ENCODE results near the gene SCN10A.

The SCN10A gene

GRCh38 chr3:38816026-38816425, at the start of gene SCN10A:
Gene SCN10A, minus strand, starts transcription at chr3:38816217. Its CDS starts 22,207 bp downstream, at chr3:38794010.
- no peak for DNase-seq

DNA sequence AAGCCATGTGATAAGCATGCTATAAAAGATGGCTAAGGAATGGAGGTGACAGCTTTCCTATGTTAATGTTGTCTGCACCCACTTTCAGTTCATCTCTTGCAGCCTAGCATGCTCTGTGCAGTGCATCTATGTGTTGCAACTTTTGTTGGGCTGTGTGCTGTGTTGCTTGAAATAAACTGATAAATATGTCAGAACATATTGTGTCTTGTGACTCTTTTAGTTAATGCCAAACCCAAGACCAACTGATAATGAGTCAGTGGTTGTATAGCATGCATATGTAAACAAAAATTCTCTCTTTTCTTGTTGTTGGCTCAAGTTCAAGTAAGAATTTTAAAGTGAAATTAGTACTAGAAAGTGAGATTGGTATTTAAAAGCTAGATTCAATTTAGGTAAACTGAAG, 37.0 kb upstream of the SCN10A start:
- DNase-seq: no peak

GRCh38 chr3:38843898-38844297, 27.9 kb upstream of the SCN10A start:
- peak in 1 of 2 experiments; percentile 2 for DNase-seq

DNA sequence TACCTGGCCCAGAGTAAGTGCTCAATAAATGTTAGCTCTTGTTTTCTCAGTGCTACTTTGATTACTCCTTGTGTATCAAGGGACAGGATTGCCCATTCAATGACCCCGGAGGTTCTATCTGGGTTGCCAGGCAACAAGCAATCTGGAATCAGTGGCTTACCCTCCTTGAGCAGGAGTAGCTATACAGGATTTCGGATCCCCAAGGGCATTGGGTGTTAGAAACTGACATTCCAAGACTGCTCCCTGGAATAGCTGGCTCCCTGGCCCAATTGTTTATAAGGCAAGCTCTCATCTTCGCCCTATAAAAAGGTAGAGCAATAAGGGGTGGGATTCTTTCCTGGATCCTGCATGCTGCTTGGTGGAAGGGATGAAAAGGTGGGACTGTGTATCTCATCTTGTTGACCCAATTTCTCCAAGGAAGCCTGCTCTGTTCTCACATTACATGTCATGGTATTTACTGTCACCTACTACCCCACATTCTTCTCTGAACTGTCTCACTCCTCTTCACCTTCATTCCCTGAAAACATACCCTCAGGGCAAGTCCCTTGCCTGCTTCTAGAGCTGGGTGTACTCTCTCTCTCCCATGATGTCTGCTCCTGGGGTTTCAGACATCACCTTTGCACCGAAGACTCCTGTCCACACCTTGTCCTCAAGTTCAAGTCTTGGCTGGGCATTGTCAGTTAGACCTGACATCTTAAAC, 26.4 kb upstream of the SCN10A start:
- no peak for DNase-seq

DNA sequence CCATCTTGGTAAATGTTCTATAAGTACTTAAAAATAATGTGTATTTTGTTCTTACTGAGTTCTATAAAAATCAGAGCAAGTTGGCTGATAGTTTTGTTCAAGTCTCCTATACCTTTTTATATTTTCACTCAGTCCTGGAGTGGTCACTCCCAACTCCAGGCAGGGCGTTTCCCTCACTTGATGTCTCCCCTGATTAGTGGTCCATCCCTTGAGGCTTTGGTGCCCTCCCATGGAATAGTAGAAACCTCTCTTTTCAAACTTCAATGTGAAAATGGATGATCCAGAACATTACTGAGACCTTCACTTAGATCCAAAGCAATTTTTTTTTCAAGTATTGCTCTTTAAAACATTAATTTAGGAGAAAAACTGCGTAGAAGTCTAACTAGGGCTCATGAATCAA, 25.0 kb upstream of the SCN10A start:
- DNase-seq: no peak

DNA sequence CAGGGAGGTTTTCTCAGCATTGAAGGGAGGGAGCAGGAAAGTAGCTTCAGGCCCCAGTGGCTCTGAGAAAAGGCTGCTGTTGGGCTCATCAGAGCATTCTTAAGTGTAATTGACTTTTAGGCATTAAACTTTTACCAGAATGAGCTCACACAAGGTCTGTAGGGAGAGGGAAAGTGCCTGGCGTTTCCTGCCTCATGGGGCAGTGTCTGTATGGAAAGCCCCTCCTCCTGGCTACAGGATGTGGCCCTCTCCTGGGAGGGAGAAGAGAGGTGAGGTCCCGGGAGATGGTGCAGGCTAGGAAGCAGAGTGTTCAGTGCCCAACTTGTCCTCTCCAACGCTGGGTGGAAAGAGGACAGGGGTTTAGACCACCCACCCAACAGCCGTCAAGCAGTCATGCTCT, 21.3 kb upstream of the SCN10A start:
- no peak for DNase-seq

DNA sequence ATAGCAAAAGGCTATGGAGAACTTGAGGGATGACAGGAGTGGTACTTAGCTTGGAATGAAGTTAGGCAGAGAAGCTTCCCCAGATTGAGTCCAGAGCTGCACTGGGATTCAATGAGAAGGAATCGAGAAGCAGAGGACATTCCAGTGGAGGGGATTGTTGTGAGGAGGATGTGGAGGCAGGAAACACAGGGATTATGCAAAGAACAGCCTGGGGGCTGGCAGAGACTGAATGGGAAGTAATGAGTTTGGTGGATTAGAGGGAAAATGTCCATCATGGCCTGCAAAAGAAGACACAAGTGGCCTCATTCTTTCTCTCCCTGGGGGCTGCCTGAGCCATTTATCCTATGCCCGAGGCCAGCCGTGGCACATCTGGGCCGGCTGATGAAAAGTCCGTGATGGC, 20.5 kb upstream of the SCN10A start:
- DNase-seq: no peak

- no peak for DNase-seq
Measured at GRCh38 chr3:38835939-38836338, 19.9 kb upstream of the SCN10A start.

DNA sequence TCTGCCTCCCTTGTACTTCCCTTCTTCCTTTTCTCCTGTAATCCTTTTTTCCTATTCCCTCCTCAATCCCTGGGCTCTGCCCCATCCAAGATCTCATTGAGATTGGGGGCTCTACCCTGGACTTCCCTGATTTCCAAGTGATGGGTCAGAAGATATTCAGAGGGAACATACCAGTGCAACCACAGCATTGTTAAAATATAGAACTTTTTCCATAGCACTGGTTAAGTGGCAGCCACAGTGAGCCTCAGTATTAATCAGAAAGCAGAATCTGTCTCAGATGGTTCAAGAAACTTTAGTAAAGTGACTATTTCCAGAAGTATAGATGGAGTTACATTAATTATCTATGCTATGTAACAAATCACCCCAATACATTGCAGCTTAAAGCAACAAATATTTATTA, 18.7 kb upstream of the SCN10A start:
- DNase-seq: no peak

DNA sequence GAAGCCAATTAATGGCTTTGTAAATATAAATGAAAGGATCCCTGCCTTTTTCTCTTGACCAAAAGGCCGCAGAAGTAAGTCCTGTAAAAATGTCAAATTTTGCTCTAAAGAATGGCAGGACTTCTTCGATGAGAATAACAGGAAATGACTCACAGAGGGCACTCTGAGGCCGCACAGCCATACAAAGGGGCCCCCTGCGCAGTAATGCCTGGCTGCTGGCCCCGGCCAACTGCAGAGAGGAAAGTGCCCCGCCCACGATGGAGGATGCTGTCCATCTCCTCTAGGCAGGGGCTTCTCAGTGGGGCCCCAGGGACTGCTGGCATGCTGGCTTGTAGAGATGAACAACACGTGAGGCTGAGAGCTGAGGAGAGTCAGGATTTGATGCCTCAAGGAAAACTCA, 18.1 kb upstream of the SCN10A start:
- DNase-seq: no peak

DNA sequence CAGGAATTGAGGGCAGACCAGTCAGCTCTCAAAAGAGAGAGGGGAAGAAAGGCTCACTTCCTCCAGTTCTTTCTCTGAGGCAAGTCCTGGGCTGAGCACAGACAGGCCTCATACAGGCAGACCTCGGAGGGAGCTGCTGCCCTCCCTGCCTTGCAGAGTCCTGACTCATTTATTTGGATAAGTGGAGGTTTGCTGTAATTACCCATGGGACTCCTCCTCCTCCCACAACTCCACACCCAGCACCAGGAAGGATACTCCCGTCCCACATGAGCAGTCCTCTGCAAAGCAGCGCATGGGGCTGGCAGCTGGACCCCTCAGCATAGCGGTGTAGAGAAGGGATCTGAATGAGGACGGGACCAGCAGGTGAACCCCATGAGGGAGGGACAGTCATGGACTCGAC, 13.4 kb upstream of the SCN10A start:
- no peak for DNase-seq

GRCh38 chr3:38828681-38829080, 12.7 kb upstream of the SCN10A start:
- DNase-seq: no peak

DNA sequence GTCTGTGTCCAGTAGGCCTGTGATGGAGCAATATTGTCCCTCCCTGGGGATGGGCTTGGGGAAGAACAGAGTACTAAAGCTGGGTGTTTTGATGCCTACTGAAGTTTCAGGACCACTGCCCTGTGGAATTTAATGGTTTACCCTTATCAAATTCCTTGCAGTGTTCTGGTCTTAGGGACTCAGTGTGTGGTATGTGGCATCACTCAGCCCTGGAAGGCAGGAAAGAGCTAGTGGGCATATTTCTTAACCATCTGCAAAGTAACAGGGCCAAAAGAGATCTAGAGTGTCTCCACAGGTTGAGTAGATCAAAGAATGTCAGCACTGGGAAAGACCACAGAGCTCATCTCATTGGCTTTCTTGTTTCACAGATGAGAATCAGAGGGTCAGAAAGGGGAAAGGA, 11.8 kb upstream of the SCN10A start:
- DNase-seq: no peak

- no peak for DNase-seq
Measured at GRCh38 chr3:38826001-38826400, 10.0 kb upstream of the SCN10A start.

DNA sequence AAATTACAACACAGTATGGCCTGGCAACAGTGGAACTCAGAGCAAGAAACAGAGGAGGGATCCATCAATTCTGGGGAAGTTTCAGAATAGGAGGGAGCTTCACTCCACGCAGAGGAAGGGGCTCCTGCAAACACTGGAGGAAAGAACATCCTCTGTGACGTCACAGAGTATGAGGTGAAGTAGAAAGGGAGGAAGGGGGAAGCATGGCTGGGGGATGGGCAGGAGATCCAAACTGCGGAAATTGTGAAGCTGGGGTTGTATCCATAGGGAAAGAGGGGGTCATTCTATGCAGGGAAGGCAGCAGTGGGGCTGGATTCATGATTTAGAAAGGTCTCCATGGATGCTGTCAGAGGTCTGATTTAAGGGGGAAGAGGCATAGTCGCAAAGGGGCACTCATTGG, 8.3 kb upstream of the SCN10A start:
- DNase-seq: no peak

DNA sequence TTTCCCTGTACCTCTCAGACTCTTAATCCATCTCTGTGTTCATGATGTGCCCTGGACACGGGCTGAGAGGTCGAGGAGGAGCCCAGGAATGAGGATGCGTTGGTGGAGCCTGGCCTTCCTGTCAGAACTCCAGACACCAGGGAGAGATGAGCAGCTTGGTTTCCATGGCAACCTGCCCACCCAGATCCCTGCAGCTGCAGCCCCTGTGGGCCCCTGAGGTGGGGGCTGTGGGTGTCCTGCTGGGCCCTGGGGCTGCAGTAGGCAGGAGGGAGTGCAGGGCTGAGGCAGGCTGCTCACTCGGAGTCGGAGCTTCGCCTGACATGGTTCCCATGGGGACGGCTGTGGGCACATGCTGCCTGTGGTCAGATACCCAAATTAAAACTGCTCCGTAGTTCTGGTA, 7.7 kb upstream of the SCN10A start:
- no peak for DNase-seq

DNA sequence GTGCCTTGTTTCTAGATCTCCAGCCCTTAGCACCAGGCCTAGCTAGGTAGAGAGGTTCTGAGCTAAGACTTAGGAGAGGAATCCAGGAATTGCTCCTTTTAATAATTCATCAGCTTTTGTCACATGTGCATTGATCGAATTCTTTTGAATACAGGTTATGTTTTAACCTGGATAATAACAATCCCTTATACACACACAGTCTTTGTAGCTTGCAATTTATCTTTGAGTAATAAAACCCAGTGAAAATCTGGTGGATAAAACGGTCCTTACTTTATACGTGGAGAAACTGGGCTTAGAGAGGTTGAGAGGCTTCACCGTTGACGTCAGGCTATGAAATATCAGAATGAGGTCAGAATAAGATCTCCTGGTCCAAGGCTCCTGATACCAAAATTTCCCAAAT, 7.2 kb upstream of the SCN10A start:
- no peak for DNase-seq

GRCh38 chr3:38811822-38812221, 4.2 kb downstream of the SCN10A start:
- no peak for DNase-seq

- peak; percentile 67 to 80 for DNase-seq
Measured at GRCh38 chr3:38805765-38806386, 10.1 kb downstream of the SCN10A start.

- DNase-seq: no peak
Measured at GRCh38 chr3:38805004-38805403, 11.0 kb downstream of the SCN10A start.

DNA sequence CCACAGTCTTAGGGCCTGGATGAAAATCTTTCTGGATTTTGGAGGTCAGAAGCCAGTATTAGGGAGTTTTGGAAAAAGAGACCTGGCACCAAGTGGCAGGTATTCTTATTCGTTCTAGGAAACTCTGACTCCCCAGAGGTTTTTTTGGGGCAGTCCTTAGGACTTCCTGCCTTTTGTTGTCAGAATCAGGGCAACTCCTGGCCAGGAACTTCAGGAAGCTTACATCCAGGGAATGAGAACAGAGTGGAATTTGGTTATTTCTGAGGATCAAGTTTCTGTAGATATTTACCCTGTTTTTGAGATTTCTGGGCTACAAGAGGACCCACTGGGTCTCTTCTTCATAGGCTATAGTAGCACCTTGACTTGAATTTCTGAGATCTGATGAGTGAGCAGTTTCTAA, 15.5 kb downstream of the SCN10A start:
- DNase-seq: no peak

GRCh38 chr3:38793721-38794120, 22.3 kb downstream of the SCN10A start:
- DNase-seq: no peak

GRCh38 chr3:38792983-38793382, 23.0 kb downstream of the SCN10A start:
- no peak for DNase-seq

- DNase-seq: no peak
Measured at GRCh38 chr3:38782148-38782547, 33.9 kb downstream of the SCN10A start.

GRCh38 chr3:38773528-38773927, 42.5 kb downstream of the SCN10A start:
- DNase-seq: no peak
